Ramos (cell line): ENCODE data around the gene TM4SF5.

Experiments
- in situ Hi-C: fragments of 300-500 bp; cut with MboI; formaldehyde crosslinking; loops from one replicate; pipeline ENCODE4 v1.14.3; 2022; ENCODE audit warnings: low sequenced_read_pairs; ENCODE audit not compliant: unreplicated experiment

The TM4SF5 gene

DNA sequence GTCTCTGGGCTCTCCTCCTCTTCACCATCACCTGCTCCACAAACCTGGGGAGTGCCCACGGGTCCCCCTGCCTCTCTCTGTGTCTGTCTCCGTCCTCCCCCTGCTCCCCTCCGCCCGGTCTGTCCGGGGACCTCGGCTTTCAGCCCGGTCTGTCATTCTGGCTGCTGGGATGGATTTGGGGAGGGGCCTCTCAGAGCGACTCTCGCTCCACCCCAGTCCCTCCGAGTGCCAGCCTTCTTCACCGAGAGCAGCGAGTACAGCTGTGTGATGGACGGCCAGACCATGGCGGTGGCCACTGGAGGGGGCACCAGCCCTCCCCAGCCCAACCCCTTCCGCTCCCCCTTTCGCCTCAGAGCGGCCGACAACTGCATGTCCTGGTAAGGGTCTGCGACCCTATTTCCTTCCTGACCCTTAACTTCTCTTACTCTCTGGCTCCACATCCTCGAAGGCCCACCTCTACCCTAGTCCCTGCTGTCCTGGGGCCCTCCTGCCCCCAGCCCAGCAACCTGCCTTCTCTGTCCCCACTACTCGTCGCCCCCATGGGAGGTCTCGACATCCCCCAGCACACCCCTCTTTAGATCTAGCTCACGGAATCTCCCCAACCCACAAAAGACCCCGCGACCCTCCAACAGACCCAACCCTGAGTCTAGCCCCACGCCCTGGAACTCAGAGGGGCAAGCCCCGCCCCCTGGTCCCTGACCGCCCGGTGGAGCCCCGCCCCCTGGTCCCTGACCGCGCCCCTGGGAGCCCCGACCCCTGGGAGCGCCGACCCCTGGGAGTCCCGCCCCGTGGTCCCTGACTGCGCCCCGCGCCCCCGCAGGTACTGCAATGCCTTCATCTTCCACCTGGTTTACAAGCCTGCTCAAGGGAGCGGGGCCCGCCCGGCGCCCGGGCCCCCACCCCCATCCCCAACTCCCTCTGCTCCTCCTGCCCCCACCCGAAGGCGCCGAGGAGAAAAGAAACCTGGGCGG lies 26.4 kb upstream of the TM4SF5 start:
- in situ Hi-C loops: no loop called here

- in situ Hi-C loops: no loop called here
Measured at GRCh38 chr17:4747847-4748246, 23.8 kb upstream of the TM4SF5 start.

- in situ Hi-C loops: no loop called here
Measured at GRCh38 chr17:4748686-4749085, 23.0 kb upstream of the TM4SF5 start.

- in situ Hi-C loops: no loop called here
Measured at GRCh38 chr17:4750606-4751005, 21.1 kb upstream of the TM4SF5 start.

DNA sequence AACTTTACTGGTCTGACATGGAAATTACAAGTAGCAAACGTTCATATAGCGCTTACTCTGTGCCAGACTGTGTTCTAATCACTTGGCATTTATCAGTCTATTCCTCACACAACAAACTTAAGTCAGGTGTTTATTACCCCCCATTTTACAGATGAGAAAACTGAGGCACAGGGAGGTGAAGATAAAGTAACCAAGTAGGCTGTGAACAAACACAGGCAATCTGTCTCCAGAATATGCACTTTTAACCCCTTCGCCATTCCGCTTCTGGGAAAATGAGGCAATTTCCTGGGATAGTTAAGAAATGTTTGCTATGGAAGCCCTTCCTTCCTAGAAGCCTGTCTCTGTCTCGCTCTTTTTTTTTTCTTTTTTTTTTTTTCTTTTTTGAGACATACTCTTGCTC lies 19.8 kb upstream of the TM4SF5 start:
- in situ Hi-C loops: no loop called here

DNA sequence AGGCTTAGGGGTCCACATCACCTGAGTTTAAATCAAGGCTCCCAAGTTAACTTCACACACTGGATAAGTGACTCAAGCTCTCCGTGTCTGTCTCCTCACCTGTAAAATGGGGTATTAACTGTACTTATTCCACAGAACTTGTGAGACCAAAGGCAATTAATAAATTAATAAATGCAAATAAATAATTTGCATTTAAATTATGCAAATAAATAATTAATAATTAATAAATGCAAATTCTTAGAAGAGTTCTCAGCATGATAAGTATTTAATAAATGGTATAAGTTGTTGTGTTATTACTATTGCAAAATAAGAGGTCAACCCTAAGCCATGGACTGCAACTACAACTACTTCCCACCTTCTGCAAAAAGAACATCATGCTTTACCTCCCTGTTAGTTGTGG lies 18.3 kb upstream of the TM4SF5 start:
- in situ Hi-C loops: no loop called here

DNA sequence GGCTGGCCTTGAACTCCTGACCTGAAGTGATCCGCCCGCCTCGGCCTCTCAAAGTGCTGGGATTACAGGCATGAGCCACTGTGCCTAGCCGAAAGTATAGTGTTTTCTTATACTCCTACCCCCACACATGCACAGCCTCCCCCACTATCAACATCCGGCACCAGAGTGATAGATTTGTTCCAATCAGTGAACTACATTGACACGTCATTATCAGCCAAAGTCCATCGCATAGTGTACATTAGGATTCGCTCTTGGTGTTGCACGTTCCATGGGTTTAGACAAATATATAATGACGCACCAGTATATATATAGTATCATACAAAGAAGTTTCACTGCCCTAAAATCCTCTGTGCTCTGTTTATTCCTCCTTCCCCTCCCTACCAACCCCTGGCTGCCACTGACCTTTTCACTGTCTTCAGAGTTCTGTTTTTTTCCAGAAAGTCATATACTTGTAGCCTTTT lies 11.9 kb upstream of the TM4SF5 start:
- in situ Hi-C loops: no loop called here

- in situ Hi-C loops: no loop called here
Measured at GRCh38 chr17:4764595-4764994, 7.1 kb upstream of the TM4SF5 start.

DNA sequence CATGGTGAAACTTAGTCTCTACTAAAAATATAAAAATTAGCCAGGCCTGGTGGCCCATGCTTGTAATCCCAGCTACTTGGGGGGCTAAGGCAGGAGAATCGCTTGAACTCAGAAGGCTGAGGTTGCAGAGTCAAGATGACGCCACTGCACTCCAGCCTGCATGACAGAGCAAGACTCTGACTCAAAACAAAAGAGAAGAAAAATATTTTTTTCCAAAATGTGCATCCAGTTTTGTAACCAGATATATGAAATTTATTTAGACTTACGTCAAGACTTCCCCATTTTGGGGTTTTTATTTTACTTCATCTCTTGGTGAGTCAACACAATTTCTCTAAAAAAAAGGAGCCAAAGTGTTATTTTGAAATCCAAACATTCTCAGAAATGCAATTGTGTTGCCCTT lies 5.5 kb upstream of the TM4SF5 start:
- in situ Hi-C loops: no loop called here

DNA sequence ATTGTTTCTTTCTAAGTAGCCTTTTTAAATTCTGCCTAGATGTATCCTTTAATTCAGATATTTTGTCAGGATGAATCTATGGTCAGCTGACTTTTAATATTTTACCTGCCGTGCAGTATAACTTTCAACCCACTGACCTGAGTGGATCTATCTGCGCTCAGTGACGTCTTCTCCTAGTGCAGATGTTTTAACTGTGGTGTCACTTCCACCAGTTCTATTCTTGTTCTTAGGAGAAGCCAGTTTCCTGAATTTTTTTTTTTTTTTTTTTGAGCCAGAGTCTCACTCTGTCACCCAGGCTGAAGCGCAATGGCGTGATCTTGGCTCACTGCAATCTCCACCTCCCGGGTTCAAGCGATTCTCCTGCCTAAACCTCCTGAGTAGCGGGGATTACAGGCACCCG lies 5.0 kb upstream of the TM4SF5 start:
- in situ Hi-C loops: no loop called here

GRCh38 chr17:4768298-4768697 lies 3.4 kb upstream of the TM4SF5 start:
- in situ Hi-C loops: no loop called here

- in situ Hi-C loops: no loop called here
Measured at GRCh38 chr17:4769628-4770027, 2.1 kb upstream of the TM4SF5 start.

DNA sequence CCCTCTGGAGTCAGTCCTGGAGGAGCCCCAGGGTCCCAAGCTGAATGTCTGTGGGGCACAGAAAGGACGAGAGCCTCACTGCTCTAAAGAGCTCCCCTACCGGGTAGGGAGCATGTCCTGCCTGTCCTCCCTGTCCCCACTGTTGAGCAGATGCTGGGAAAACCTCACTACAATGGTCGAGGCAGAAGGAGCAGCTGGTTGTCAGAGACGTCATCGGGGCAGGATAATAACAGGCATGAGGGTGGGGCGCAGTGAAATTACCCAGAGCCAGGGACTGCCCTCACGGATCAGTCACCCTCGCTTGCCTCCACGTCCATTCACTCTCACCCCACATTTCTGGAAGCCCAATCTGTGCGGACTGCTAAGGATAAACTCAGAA lies 538 bp downstream of the TM4SF5 start:
- in situ Hi-C loops: no loop called here

GRCh38 chr17:4777969-4778760 lies 6.5 kb downstream of the TM4SF5 start:
- in situ Hi-C loops: no loop called here

DNA sequence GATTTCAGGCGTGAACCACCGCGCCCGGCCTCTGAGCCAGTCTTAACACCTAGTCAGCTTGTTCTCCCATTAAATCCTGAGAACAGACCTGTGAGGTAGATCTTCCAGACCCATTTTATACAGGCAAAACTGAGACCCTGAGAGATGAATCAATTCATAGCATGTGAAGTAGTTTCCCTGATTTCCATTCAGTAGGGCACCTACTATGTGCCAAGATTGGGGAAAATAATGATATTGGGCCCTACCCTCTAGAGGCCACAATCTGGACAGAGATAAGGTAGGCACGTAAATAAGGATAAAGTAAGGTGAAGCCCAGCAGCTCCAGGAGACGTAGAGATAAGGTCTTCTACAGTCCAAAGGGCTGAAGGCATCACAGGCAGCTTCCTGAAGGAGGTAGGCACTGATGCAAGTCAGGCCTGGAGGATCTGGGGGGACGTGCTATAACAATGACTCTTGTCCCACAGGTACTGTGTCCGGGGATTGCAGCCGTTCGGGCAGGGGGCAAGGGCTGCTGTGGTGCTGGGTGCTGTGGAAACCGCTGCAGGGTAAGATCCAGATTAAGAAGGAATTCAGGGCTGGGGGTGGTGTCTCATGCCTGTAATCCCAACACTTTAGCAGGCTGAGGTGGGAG lies 8.8 kb downstream of the TM4SF5 start:
- in situ Hi-C loops: no loop called here

GRCh38 chr17:4782652-4783051 lies 11.0 kb downstream of the TM4SF5 start:
- in situ Hi-C loops: no loop called here

- in situ Hi-C loops: no loop called here
Measured at GRCh38 chr17:4785311-4786105, 13.8 kb downstream of the TM4SF5 start.

- in situ Hi-C loops: no loop called here
Measured at GRCh38 chr17:4786106-4786511, 14.4 kb downstream of the TM4SF5 start, which contains the start of gene VMO1. VMO1 (minus strand) TSS chr17:4786364; CDS start chr17:4786352, 12 bp downstream.

GRCh38 chr17:4786516-4786915 lies 14.8 kb downstream of the TM4SF5 start:
- in situ Hi-C loops: no loop called here
